ENCODE data around the gene PCK2.
"Not testable (repeated sequence)": the region's sequence is repeated elsewhere in the genome, so short reads cannot be mapped to it uniquely, and the experiment has no call there.

DNA sequence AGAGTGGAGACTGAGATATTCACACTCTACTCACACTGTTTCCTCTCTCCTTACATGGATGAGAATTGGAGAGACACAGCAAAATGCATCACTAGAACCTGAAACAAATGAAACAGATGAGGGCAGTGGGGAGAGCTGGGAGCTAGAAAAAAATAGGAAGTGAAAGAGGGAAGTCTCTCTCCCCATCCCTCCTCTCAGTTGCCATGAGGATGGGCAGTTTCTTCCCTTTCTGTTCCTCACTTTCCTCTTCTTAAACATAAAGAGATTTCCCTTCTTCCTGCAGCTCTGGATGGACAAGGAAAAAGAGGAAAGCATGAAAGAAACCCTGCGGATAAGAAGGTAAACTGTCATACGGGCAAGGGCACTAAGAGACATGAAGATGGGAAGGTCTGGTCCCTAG, 45.1 kb upstream of the PCK2 start:
- TF ChIP-seq SUZ12 (IDR thresholded peaks at IDR 0.05; ENCODE audit: extremely low read depth, insufficient read depth, insufficient read length); ZNF274 (IDR thresholded peaks at IDR 0.05; ENCODE audit: low read depth, low read length): not testable (repeated sequence)

Measured in NT2/D1 (cell line).